B cell (primary cell): ENCODE measurements around the gene SART3. TPM values are rescaled to one million over a fixed set of nuclear protein-coding genes. Genes with fewer than 3 reads are reported as not detected.

ENCODE experiments used
- ATAC-seq: fragments of 200-7000 bp; cut with Tn5 transposase; one replicate; pipeline ENCODE4 v1.10.0; 2021; ENCODE audit warnings: low read depth, mild to moderate bottlenecking, moderate number of reproducible peaks, moderate library complexity
- CTCF ChIA-PET: fragments of 350-600 bp; sonication (Branson Sonifier 250); formaldehyde crosslinking; loops from one replicate; lab custom pipeline; 2021; ENCODE audit warnings: antibody characterized with exemption, inconsistent platforms; lab: Charles Lee
- POLR2A ChIA-PET: fragments of 350-600 bp; sonication (Branson Sonifier 250); formaldehyde crosslinking; loops from one replicate; lab custom pipeline; 2021; ENCODE audit warnings: antibody characterized with exemption; lab: Charles Lee
- DNase-seq: peaks from one replicate; pipeline ENCODE4 v3.0.0; 2013
- H2AFZ ChIP-seq: 2 replicates; pipeline ENCODE4 v1.6.1; 2012; ENCODE audit warnings: mild to moderate bottlenecking, low read depth, low read length; ENCODE audit not compliant: insufficient read depth, poor library complexity, severe bottlenecking
- H3K27ac ChIP-seq, 2 donors: 1 replicate in 1 of 2; 2 replicates in 1 of 2; pipeline ENCODE4 v1.5.1; 2012 to 2013; ENCODE audit warnings: low read length in 2 of 2, mild to moderate bottlenecking in 2 of 2, moderate library complexity in 1 of 2
- H3K27me3 ChIP-seq, 4 experiments: fragments of 200-600 bp in 1 of 4; sonication (generic) in 1 of 4; replicated peaks in 1 of 4; 1 replicate in 2 of 4; 2 replicates in 2 of 4; pipeline versions ENCODE4 v1.6.1 to v1.7.0; 2013 to 2016; ENCODE audit warnings: low read length in 3 of 4, mild to moderate bottlenecking in 2 of 4, mixed read lengths in 1 of 4, moderate library complexity in 1 of 4; ENCODE audit not compliant: insufficient read depth in 4 of 4, control insufficient read depth in 3 of 4; ENCODE audit errors: control extremely low read depth in 1 of 4
- H3K36me3 ChIP-seq, 2 experiments: replicated peaks in 1 of 2; 1 replicate in 1 of 2; 2 replicates in 1 of 2; pipeline versions ENCODE4 v1.6.1 to v1.7.1; 2013; ENCODE audit warnings: low read length in 1 of 2; ENCODE audit not compliant: insufficient read depth in 2 of 2, control insufficient read depth in 1 of 2; ENCODE audit errors: control extremely low read depth in 1 of 2, extremely low read depth in 1 of 2
- H3K4me1 ChIP-seq, 2 donors: fragments of 200-600 bp in 1 of 2; sonication (generic) in 1 of 2; 1 replicate in 1 of 2; 2 replicates in 1 of 2; pipeline versions ENCODE4 v1.5.1 to v1.6.1; 2013 to 2017; ENCODE audit warnings: low read length in 2 of 2; ENCODE audit not compliant: control insufficient read depth in 2 of 2, insufficient read depth in 2 of 2
- H3K4me2 ChIP-seq: replicated peaks from 2 replicates; pipeline ENCODE3; 2012; ENCODE audit warnings: mild to moderate bottlenecking, low read depth, low read length; ENCODE audit not compliant: poor library complexity, severe bottlenecking
- H3K4me3 ChIP-seq, 5 experiments: fragments of 200-600 bp in 1 of 5; sonication (generic) in 1 of 5; 1 replicate in 3 of 5; 2 replicates in 2 of 5; pipeline versions ENCODE4 v1.5.1 to v1.7.0; 2011 to 2016; ENCODE audit warnings: low read length in 4 of 5, mild to moderate bottlenecking in 4 of 5, low read depth in 2 of 5, control low read depth in 1 of 5, moderate library complexity in 1 of 5; ENCODE audit not compliant: insufficient read depth in 1 of 5; ENCODE audit errors: control extremely low read depth in 1 of 5, extremely low read depth in 1 of 5
- H3K79me2 ChIP-seq: fragments of 200-600 bp; sonication (generic); one replicate; pipeline ENCODE4 v1.6.0; 2016; ENCODE audit warnings: low read length; ENCODE audit not compliant: control insufficient read depth, insufficient read depth
- H3K9ac ChIP-seq: fragments of 200-600 bp; sonication (generic); 2 replicates; pipeline ENCODE4 v1.6.1; 2017; ENCODE audit warnings: mild to moderate bottlenecking, low read length, moderate library complexity
- H3K9me3 ChIP-seq, 3 donors: one replicate each; pipeline versions ENCODE4 v1.6.1 to v1.7.1; 2013; ENCODE audit warnings: low read length in 2 of 3; ENCODE audit not compliant: control insufficient read depth in 2 of 3, insufficient read depth in 1 of 3; ENCODE audit errors: control extremely low read depth in 1 of 3
- H4K20me1 ChIP-seq: 2 replicates; pipeline ENCODE4 v1.6.0; 2012; ENCODE audit warnings: mild to moderate bottlenecking, low read length; ENCODE audit not compliant: insufficient read depth, control insufficient read depth, poor library complexity, severe bottlenecking
- H3K27ac Mint-ChIP-seq: one replicate; pipeline ENCODE4 v1.8.0; 2021; ENCODE audit warnings: mixed read lengths
- H3K27me3 Mint-ChIP-seq: one replicate; pipeline ENCODE4 v1.8.0; 2021; ENCODE audit warnings: mixed read lengths
- H3K4me1 Mint-ChIP-seq: one replicate; pipeline ENCODE4 v1.8.0; 2021; ENCODE audit warnings: mixed read lengths
- H3K4me3 Mint-ChIP-seq: one replicate; pipeline ENCODE4 v1.8.0; 2021; ENCODE audit warnings: mixed read lengths
- H3K9me3 Mint-ChIP-seq: one replicate; pipeline ENCODE4 v1.8.0; 2022; ENCODE audit warnings: mixed read lengths; ENCODE audit not compliant: insufficient read depth
- CTCF ChIP-seq: fragments of 200-600 bp; IDR thresholded peaks from one replicate; pipeline ENCODE4 v1.8.0; 2022; ENCODE audit warnings: antibody characterized with exemption, mild to moderate bottlenecking
- EZH2 ChIP-seq: IDR thresholded peaks from 2 replicates; pipeline ENCODE4 v1.6.1; 2012; ENCODE audit warnings: borderline replicate concordance, low read depth, mild to moderate bottlenecking, moderate library complexity, low read length; ENCODE audit not compliant: insufficient read depth, poor library complexity, severe bottlenecking
- WGBS: methylation state at CpG from one replicate; pipeline ENCODE4 v1.1.5; 2013; ENCODE audit warnings: missing lambda C conversion rate; ENCODE audit not compliant: insufficient coverage; 5-methylcytosine and 5-hydroxymethylcytosine counted together
- intact Hi-C: fragments of 100-400 bp; cut with micrococcal nuclease; formaldehyde crosslinking; loops from one replicate; pipeline ENCODE4 v1.10.0; 2022
- polyA plus RNA-seq: library from polyadenylated mRNA; depleted of rRNA; stranded (reverse); fragments of >200 nt; gene quantifications from 2 replicates; pipeline ENCODE4 v1.2.3, GENCODE V29; 2012
- total RNA-seq, 2 donors: library from RNA; stranded (reverse); fragments of 120-200 nt in 1 of 2; gene quantifications; 1 replicate in 1 of 2; 2 replicates in 1 of 2; pipeline versions ENCODE4 v1.2.3 to v1.2.4, GENCODE V29; 2013 to 2022

SART3 gene
- total and polyA plus RNA-seq, 2 donors (not counting 1 experiment from before 2014, with no cell fraction given) = 24.1 to 131 TPM

GRCh38 chr12:108505129-108505528, 55.8 kb downstream of the SART3 start:
- Histone ChIP-seq H3K27ac (no peak overlapping the region), H3K9me3 (peaks cover 1 to 20% (median 17%) of the 10 kb centered on the region in 3 donors), H3K4me2 (no peak overlapping the region), H4K20me1 (no peaks in the 10 kb centered on the region), H3K79me2 (no peaks in the 10 kb centered on the region), H3K36me3 (no peaks in the 10 kb centered on the region), H3K4me3 (no peak overlapping the region), H3K9ac (no peak overlapping the region), H3K4me1 (no peaks in the 10 kb centered on the region), H3K27me3 (peaks cover 0 to 5% (median 2%) of the 10 kb centered on the region in 4 experiments), H2AFZ (no peak overlapping the region)
- no peak for TF ChIP-seq EZH2
- no peak for TF ChIP-seq CTCF
- no peak overlapping the region for H3K4me3 Mint-ChIP-seq
- CTCF ChIA-PET = no interaction called here
- ATAC-seq = no peak
- peaks cover 16% of the 10 kb centered on the region for H3K27me3 Mint-ChIP-seq
- peaks cover 2% of the 10 kb centered on the region for H3K4me1 Mint-ChIP-seq
- no peak overlapping the region for H3K27ac Mint-ChIP-seq
- intact Hi-C loops = no loop called here
- DNase-seq = no peak
- POLR2A ChIA-PET = no interaction called here
- peaks cover 13% of the 10 kb centered on the region for H3K9me3 Mint-ChIP-seq
- WGBS = 91% methylated on average over 7 of the region's 7 CpGs

- no peak overlapping the region for H3K4me3 Mint-ChIP-seq
- Histone ChIP-seq H3K27ac (no peak overlapping the region), H3K4me1 (no peaks in the 10 kb centered on the region), H3K36me3 (no peaks in the 10 kb centered on the region), H3K9ac (no peak overlapping the region), H4K20me1 (no peaks in the 10 kb centered on the region), H3K79me2 (no peaks in the 10 kb centered on the region), H3K4me2 (no peak overlapping the region), H3K9me3 (peaks cover 1 to 20% (median 17%) of the 10 kb centered on the region in 3 donors), H3K27me3 (peaks cover 0 to 10% (median 2%) of the 10 kb centered on the region in 4 experiments), H2AFZ (no peak overlapping the region), H3K4me3 (no peak overlapping the region)
- peaks cover 29% of the 10 kb centered on the region for H3K27me3 Mint-ChIP-seq
- TF ChIP-seq CTCF (no peak), EZH2 (no peak)
- H3K4me1 Mint-ChIP-seq = no peaks in the 10 kb centered on the region
- ChIA-PET CTCF (no interaction called here), POLR2A (no interaction called here)
- DNase-seq = no peak
- no CpG with 5 or more reads among the region's 2 CpGs for WGBS
- peaks cover 13% of the 10 kb centered on the region for H3K9me3 Mint-ChIP-seq
- intact Hi-C loops = no loop called here
- no peak overlapping the region for H3K27ac Mint-ChIP-seq
- ATAC-seq = no peak
Observed at GRCh38 chr12:108502922-108503321, 58.1 kb downstream of the SART3 start.
